Naive thymus-derived CD4-positive, alpha-beta T cell (primary cell): ENCODE measurements around the gene ARHGEF19. TPM values are rescaled to one million over a fixed set of nuclear protein-coding genes. Genes with fewer than 3 reads are reported as not detected.

Experiments
- ATAC-seq: fragments of 150-1000 bp; cut with Tn5 transposase; 2 replicates; pipeline ENCODE4 v1.10.0; 2021; ENCODE audit warnings: mild to moderate bottlenecking, moderate library complexity
- CTCF ChIA-PET: fragments of 350-600 bp; sonication (Branson Sonifier 250); formaldehyde crosslinking; loops from one replicate; lab custom pipeline; 2021; ENCODE audit warnings: antibody characterized with exemption; lab: Charles Lee
- POLR2A ChIA-PET: fragments of 350-600 bp; sonication (Branson Sonifier 250); formaldehyde crosslinking; loops from one replicate; lab custom pipeline; 2021; ENCODE audit warnings: antibody characterized with exemption, inconsistent platforms; lab: Charles Lee
- DNase-seq, 9 donors: peaks; one replicate each; pipeline versions ENCODE4 v3.0.0 to v3.0.0-alpha.2; 2020 to 2022; ENCODE audit warnings: mixed read lengths in 1 of 9
- H3K27ac ChIP-seq: one replicate; pipeline ENCODE4 v1.7.0; 2013; ENCODE audit warnings: mild to moderate bottlenecking, low read depth, low read length, moderate library complexity
- H3K27me3 ChIP-seq, 2 donors: one replicate each; pipeline ENCODE4 v1.7.0; 2013; ENCODE audit warnings: low read length in 2 of 2, mild to moderate bottlenecking in 2 of 2, moderate library complexity in 2 of 2; ENCODE audit not compliant: control insufficient read depth in 2 of 2, insufficient read depth in 2 of 2
- H3K36me3 ChIP-seq, 3 experiments: 1 replicate in 2 of 3; 2 replicates in 1 of 3; pipeline ENCODE4 v1.7.0; 2013; ENCODE audit warnings: low read length in 3 of 3, mild to moderate bottlenecking in 3 of 3, moderate library complexity in 1 of 3; ENCODE audit not compliant: insufficient read depth in 3 of 3, control insufficient read depth in 2 of 3
- H3K4me1 ChIP-seq, 2 donors: one replicate each; pipeline ENCODE4 v1.7.0; 2013; ENCODE audit warnings: low read length in 2 of 2, mild to moderate bottlenecking in 2 of 2, moderate library complexity in 1 of 2; ENCODE audit not compliant: control insufficient read depth in 2 of 2, insufficient read depth in 2 of 2
- H3K4me3 ChIP-seq: 2 replicates; pipeline ENCODE4 v1.7.0; 2013; ENCODE audit warnings: mild to moderate bottlenecking, low read length
- H3K9me3 ChIP-seq, 3 experiments: 1 replicate in 2 of 3; 2 replicates in 1 of 3; pipeline ENCODE4 v1.7.0; 2013; ENCODE audit warnings: low read length in 3 of 3; ENCODE audit not compliant: control insufficient read depth in 2 of 3
- H3K27ac Mint-ChIP-seq, 9 donors: one replicate each; pipeline ENCODE4 v1.8.0; 2020 to 2022; ENCODE audit warnings: mixed read lengths in 9 of 9, mild to moderate bottlenecking in 8 of 9, moderate library complexity in 5 of 9, inconsistent platforms in 2 of 9
- H3K27me3 Mint-ChIP-seq, 5 donors: one replicate each; pipeline ENCODE4 v1.8.0; 2021 to 2022; ENCODE audit warnings: mixed read lengths in 5 of 5, mild to moderate bottlenecking in 1 of 5
- H3K36me3 Mint-ChIP-seq, 5 donors: one replicate each; pipeline ENCODE4 v1.8.0; 2020 to 2022; ENCODE audit warnings: mixed read lengths in 5 of 5, mild to moderate bottlenecking in 3 of 5, inconsistent platforms in 1 of 5
- H3K4me1 Mint-ChIP-seq, 7 donors: one replicate each; pipeline ENCODE4 v1.8.0; 2020 to 2022; ENCODE audit warnings: mixed read lengths in 7 of 7, mild to moderate bottlenecking in 3 of 7, inconsistent platforms in 1 of 7
- H3K4me3 Mint-ChIP-seq, 10 donors: one replicate each; pipeline ENCODE4 v1.8.0; 2020 to 2022; ENCODE audit warnings: mild to moderate bottlenecking in 10 of 10, mixed read lengths in 10 of 10, moderate library complexity in 6 of 10, inconsistent platforms in 2 of 10
- H3K9me3 Mint-ChIP-seq, 11 donors: one replicate each; pipeline ENCODE4 v1.8.0; 2020 to 2022; ENCODE audit warnings: mixed read lengths in 11 of 11, mild to moderate bottlenecking in 4 of 11, inconsistent platforms in 1 of 11, moderate library complexity in 1 of 11
- intact Hi-C, 2 donors: fragments of 100-400 bp; cut with micrococcal nuclease; formaldehyde crosslinking; loops; one replicate each; pipeline ENCODE4 v1.15.1; 2023
- polyA plus RNA-seq, 2 donors: library from polyadenylated mRNA; unstranded; fragments of 300-500 nt; fragmentation: Illumina TruSeq; gene quantifications; one replicate each; pipeline ENCODE4 v1.2.3, GENCODE V29; 2021
- total RNA-seq, 6 experiments: library from RNA in 5 of 6; stranded (reverse) in 5 of 6; gene quantifications; 1 replicate in 5 of 6; 2 replicates in 1 of 6; pipeline ENCODE4 v1.2.3 and lab custom pipeline; 2021 to 2026

Gene ARHGEF19
- total and polyA plus RNA-seq, 7 experiments from 2014 or later, result 5.1 to 12.4 (median 9.1) TPM

- H3K27me3 ChIP-seq, result no peaks in the 10 kb centered on the region
- DNase-seq (no peak), ATAC-seq (no peak)
- no peaks in the 10 kb centered on the region for H3K9me3 Mint-ChIP-seq
- H3K4me3 Mint-ChIP-seq, result no peak overlapping the region
- no peaks in the 10 kb centered on the region for H3K36me3 ChIP-seq
- intact Hi-C loops, result loop anchor here (1.0 to 2.0 kb wide), 5 partner anchors 28 to 177 kb away; no protein-coding TSS in a partner anchor
- no peaks in the 10 kb centered on the region for H3K36me3 Mint-ChIP-seq
- no peak overlapping the region for H3K4me3 ChIP-seq
- H3K9me3 ChIP-seq, result no peaks in the 10 kb centered on the region
- no peak overlapping the region for H3K27ac Mint-ChIP-seq
- POLR2A ChIA-PET, result interaction anchor here (0.6 to 1.0 kb wide), 2 partner anchors 58 to 108 kb away, joined by 3 to 4 read pairs; no protein-coding TSS in a partner anchor
- H3K4me1 Mint-ChIP-seq, result peaks cover 0 to 7% (median 0%) of the 10 kb centered on the region in 7 donors
- CTCF ChIA-PET, result interaction anchor here (0.5 to 10.9 kb wide), 13 partner anchors 10 to 126 kb away, joined by 3 to 240 read pairs (median 4); partner anchors contain the start of gene FAM131C
- peaks cover 0 to 13% (median 0%) of the 10 kb centered on the region in 5 donors for H3K27me3 Mint-ChIP-seq
- no peak overlapping the region for H3K27ac ChIP-seq
- peaks cover 0 to 4% of the 10 kb centered on the region in 2 donors for H3K4me1 ChIP-seq
These were observed 25.7 kb downstream of the ARHGEF19 start for GRCh38 chr1:16186655-16187235.

DNA sequence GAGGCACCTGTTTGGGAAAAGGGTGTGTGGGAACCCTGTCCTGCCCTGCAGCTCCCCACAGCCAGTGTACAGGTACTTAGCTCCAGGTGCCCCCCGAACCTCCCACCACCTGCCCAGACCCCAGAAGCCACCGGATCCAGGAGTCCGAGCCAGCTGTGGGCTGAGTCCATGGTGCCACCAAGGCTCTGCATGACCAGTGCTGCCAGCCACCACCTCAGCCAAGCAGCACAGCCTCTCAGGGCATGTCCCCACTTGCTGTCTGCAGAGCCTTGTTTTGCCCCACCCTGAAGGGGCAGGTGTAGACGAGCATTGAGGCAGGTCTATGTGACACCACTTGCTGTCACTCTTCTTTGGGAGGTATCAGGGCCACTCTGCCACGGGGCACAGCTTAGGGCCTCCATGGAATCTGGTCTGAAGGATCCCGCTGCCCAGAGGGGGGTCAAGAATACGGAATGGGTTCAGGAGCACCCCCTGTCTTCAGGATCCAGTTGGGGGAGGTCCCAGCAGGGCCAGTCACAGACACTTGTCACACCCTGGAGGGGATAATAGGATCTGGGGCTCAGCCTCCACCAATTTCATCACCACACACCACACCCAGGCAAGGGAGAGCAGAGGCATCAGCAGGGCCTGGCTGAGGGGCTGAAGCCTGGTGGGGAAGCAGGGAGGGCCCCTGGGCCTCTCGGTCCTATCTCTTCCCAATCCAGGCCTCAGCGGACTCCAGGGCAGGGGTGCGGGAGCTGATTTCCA is 27.7 kb downstream of the ARHGEF19 start:
- Mint-ChIP-seq H3K27me3 (peaks cover 0 to 6% (median 0%) of the 10 kb centered on the region in 5 donors), H3K4me1 (peaks cover 0 to 7% (median 0%) of the 10 kb centered on the region in 7 donors), H3K4me3 (no peak overlapping the region), H3K36me3 (no peaks in the 10 kb centered on the region), H3K27ac (peak overlapping the region in 1 of 9 donors; percentile 67), H3K9me3 (no peaks in the 10 kb centered on the region)
- intact Hi-C loops, result no loop called here
- ChIA-PET CTCF (interaction anchor here (10.9 kb wide), 1 partner anchor 107 kb away, joined by 240 read pairs; the partner anchor contains the start of gene FAM131C), POLR2A (interaction anchor here (0.7 kb wide), 1 partner anchor 30 kb away, joined by 9 read pairs; no protein-coding TSS in a partner anchor)
- DNase-seq (no peak), ATAC-seq (no peak)
- Histone ChIP-seq H3K4me3 (no peak overlapping the region), H3K27ac (no peak overlapping the region), H3K27me3 (no peaks in the 10 kb centered on the region), H3K9me3 (no peaks in the 10 kb centered on the region), H3K4me1 (peaks cover 0 to 4% of the 10 kb centered on the region in 2 donors), H3K36me3 (no peaks in the 10 kb centered on the region)

- H3K4me3 Mint-ChIP-seq, result no peak overlapping the region
- Histone ChIP-seq H3K9me3 (no peaks in the 10 kb centered on the region), H3K4me1 (peaks cover 0 to 4% of the 10 kb centered on the region in 2 donors), H3K36me3 (no peaks in the 10 kb centered on the region), H3K27ac (no peak overlapping the region), H3K4me3 (no peak overlapping the region), H3K27me3 (no peaks in the 10 kb centered on the region)
- no peaks in the 10 kb centered on the region for H3K36me3 Mint-ChIP-seq
- ATAC-seq (no peak), DNase-seq (no peak)
- H3K27ac Mint-ChIP-seq, result no peak overlapping the region
- ChIA-PET CTCF (interaction anchor here (10.9 kb wide), 1 partner anchor 106 kb away, joined by 240 read pairs; the partner anchor contains the start of gene FAM131C), POLR2A (interaction anchor here (0.7 kb wide), 1 partner anchor 29 kb away, joined by 9 read pairs; no protein-coding TSS in a partner anchor)
- peaks cover 0 to 3% (median 0%) of the 10 kb centered on the region in 5 donors for H3K27me3 Mint-ChIP-seq
- H3K4me1 Mint-ChIP-seq, result peaks cover 0 to 7% (median 0%) of the 10 kb centered on the region in 7 donors
- intact Hi-C loops, result no loop called here
- H3K9me3 Mint-ChIP-seq, result no peaks in the 10 kb centered on the region
These were observed 28.5 kb downstream of the ARHGEF19 start for GRCh38 chr1:16183765-16184556.

GRCh38 chr1:16183179-16183578 is 29.3 kb downstream of the ARHGEF19 start:
- Histone ChIP-seq H3K4me1 (peaks cover 0 to 4% of the 10 kb centered on the region in 2 donors), H3K4me3 (no peak overlapping the region), H3K36me3 (no peaks in the 10 kb centered on the region), H3K27ac (no peak overlapping the region), H3K9me3 (no peaks in the 10 kb centered on the region), H3K27me3 (no peaks in the 10 kb centered on the region)
- Mint-ChIP-seq H3K27me3 (no peaks in the 10 kb centered on the region), H3K9me3 (no peaks in the 10 kb centered on the region), H3K36me3 (no peaks in the 10 kb centered on the region), H3K27ac (peak overlapping the region in 2 of 9 donors; percentile 24 to 49), H3K4me3 (no peak overlapping the region), H3K4me1 (peaks cover 0 to 7% (median 0%) of the 10 kb centered on the region in 7 donors)
- peak; percentile 15 for ATAC-seq
- intact Hi-C loops, result no loop called here
- POLR2A ChIA-PET, result interaction anchor here (0.7 kb wide), 1 partner anchor 20 kb away, joined by 6 read pairs; no protein-coding TSS in a partner anchor
- DNase-seq, result no peak
- CTCF ChIA-PET, result interaction anchor here (10.9 kb wide), 1 partner anchor 105 kb away, joined by 240 read pairs; the partner anchor contains the start of gene FAM131C

GRCh38 chr1:16181887-16182719 is 30.3 kb downstream of the ARHGEF19 start:
- no peaks in the 10 kb centered on the region for H3K4me1 ChIP-seq
- no peak for DNase-seq
- no peaks in the 10 kb centered on the region for H3K27me3 ChIP-seq
- Mint-ChIP-seq H3K4me1 (no peaks in the 10 kb centered on the region), H3K27me3 (peaks cover 0 to 3% (median 0%) of the 10 kb centered on the region in 5 donors), H3K27ac (no peak overlapping the region), H3K4me3 (no peak overlapping the region), H3K9me3 (no peaks in the 10 kb centered on the region), H3K36me3 (no peaks in the 10 kb centered on the region)
- POLR2A ChIA-PET, result interaction anchor here (0.6 to 0.7 kb wide), 2 partner anchors 19 to 55 kb away, joined by 3 to 6 read pairs; no protein-coding TSS in a partner anchor
- intact Hi-C loops, result no loop called here
- H3K9me3 ChIP-seq, result no peaks in the 10 kb centered on the region
- no peak overlapping the region for H3K27ac ChIP-seq
- CTCF ChIA-PET, result interaction anchor here (1.9 to 10.9 kb wide), 2 partner anchors 103 to 104 kb away, joined by 8 to 240 read pairs; partner anchors contain the start of gene FAM131C
- no peak for ATAC-seq
- no peaks in the 10 kb centered on the region for H3K36me3 ChIP-seq
- no peak overlapping the region for H3K4me3 ChIP-seq
